Glutamatergic neuron (in vitro differentiated cells): ENCODE measurements around the gene TBC1D5. TPM values are rescaled to one million over a fixed set of nuclear protein-coding genes. Genes with fewer than 3 reads are reported as not detected.
"Not testable (repeated sequence)": the region's sequence is repeated elsewhere in the genome, so short reads cannot be mapped to it uniquely, and the experiment has no call there.

Source experiments
- DNase-seq: peaks from one replicate; pipeline ENCODE4 v3.0.0; 2022
- H3K27ac Mint-ChIP-seq: one replicate; pipeline ENCODE4 v1.8.0; 2020; ENCODE audit warnings: mild to moderate bottlenecking, mixed read lengths, inconsistent platforms; ENCODE audit not compliant: unreplicated experiment
- H3K27me3 Mint-ChIP-seq: one replicate; pipeline ENCODE4 v1.8.0; 2020; ENCODE audit warnings: mild to moderate bottlenecking, moderate library complexity, mixed read lengths, inconsistent platforms; ENCODE audit not compliant: unreplicated experiment
- H3K36me3 Mint-ChIP-seq: one replicate; pipeline ENCODE4 v1.8.0; 2020; ENCODE audit warnings: mild to moderate bottlenecking, mixed read lengths, inconsistent platforms; ENCODE audit not compliant: unreplicated experiment
- H3K4me1 Mint-ChIP-seq: one replicate; pipeline ENCODE4 v1.8.0; 2020; ENCODE audit warnings: mild to moderate bottlenecking, low read depth, mixed read lengths, inconsistent platforms; ENCODE audit not compliant: unreplicated experiment
- H3K4me3 Mint-ChIP-seq: one replicate; pipeline ENCODE4 v1.8.0; 2020; ENCODE audit warnings: mild to moderate bottlenecking, mixed read lengths, inconsistent platforms; ENCODE audit not compliant: unreplicated experiment
- H3K9me3 Mint-ChIP-seq: one replicate; pipeline ENCODE4 v1.8.0; 2020; ENCODE audit warnings: mild to moderate bottlenecking, moderate library complexity, mixed read lengths, inconsistent platforms; ENCODE audit not compliant: unreplicated experiment
- CTCF ChIP-seq: fragments of 200-600 bp; sonication (generic); IDR thresholded peaks from one replicate; pipeline ENCODE4 v1.5.0; 2021; ENCODE audit not compliant: partially characterized antibody, unreplicated experiment
- total RNA-seq: library from RNA; stranded (reverse); fragmentation: NEBNext Ultra II Directional; extraction: Animal tissue kit (Norgen Biotek cat#: 25700); gene quantifications from one replicate; pipeline ENCODE4 v1.2.1, GENCODE V29; 2021; ENCODE audit not compliant: unreplicated experiment

Gene TBC1D5
- total RNA-seq, 1 donor from 2014 or later, result 40.2 TPM

DNA sequence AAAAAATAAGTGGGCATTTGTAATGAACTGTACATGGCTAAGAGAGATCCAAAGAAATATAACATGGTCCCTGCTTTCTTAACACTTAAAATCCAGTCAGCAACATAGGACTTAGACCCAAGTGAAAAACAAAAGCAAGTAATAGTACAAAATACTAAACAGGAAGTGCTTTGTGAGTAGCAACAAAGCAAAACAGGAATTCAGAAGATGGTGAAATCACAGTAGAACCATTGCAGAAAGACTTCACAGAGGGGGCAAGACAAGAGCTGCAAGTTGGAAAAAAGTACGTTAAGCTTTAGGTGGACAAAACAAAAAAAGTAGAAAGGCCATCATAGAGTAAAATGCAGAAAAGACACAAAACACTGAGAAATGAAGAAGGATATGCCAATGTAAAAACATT is 116.0 kb downstream of the TBC1D5 start:
- DNase-seq, result no peak
- no peaks in the 10 kb centered on the region for H3K27me3 Mint-ChIP-seq
- no peak overlapping the region for H3K4me3 Mint-ChIP-seq
- H3K36me3 Mint-ChIP-seq, result no peaks in the 10 kb centered on the region
- no peak overlapping the region for H3K27ac Mint-ChIP-seq
- H3K9me3 Mint-ChIP-seq, result no peaks in the 10 kb centered on the region
- no peak for TF ChIP-seq CTCF
- H3K4me1 Mint-ChIP-seq, result peaks cover 1% of the 10 kb centered on the region

DNA sequence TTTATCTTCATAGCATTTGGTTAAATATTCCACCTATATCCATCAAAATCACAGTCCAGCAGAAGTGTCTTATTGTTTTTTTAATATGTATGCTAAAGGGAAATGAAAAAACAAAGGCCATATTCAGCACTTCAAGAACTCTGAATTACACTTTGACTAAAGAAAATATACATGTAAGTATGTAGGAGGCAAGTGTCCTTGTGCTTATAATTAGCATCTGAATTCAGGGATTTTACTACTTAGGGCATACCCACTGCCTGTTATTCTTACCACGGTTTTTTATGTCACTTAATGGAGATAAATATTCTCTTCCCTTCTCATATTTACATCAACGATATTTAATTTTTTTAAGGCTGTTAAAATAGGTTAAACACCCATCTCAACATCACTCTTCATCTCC is 117.3 kb downstream of the TBC1D5 start:
- Mint-ChIP-seq H3K27me3 (no peaks in the 10 kb centered on the region), H3K9me3 (no peaks in the 10 kb centered on the region), H3K36me3 (no peaks in the 10 kb centered on the region), H3K4me1 (peaks cover 1% of the 10 kb centered on the region), H3K4me3 (no peak overlapping the region), H3K27ac (no peak overlapping the region)
- no peak for DNase-seq
- no peak for TF ChIP-seq CTCF

DNA sequence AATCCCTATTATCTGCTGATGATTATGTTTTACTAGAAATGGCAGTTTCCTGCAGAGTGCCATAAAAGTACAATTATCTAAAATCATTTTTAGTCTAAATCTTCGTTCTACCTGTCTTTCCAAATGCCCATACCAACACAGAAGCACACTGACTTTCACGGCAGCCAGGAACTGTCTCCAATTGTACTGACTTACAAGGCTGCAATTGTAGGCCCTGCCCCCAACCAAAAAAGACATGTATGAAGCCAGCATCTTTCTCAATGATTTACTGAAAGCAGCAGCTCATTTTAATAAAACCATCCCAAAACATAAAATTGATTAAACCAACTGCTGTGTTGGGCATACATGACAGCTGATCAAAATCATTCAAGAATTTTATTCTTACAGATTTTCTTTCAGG is 119.0 kb downstream of the TBC1D5 start:
- Mint-ChIP-seq H3K27ac (no peak overlapping the region), H3K36me3 (no peaks in the 10 kb centered on the region), H3K4me3 (no peak overlapping the region), H3K4me1 (peaks cover 1% of the 10 kb centered on the region), H3K9me3 (no peaks in the 10 kb centered on the region), H3K27me3 (no peaks in the 10 kb centered on the region)
- no peak for DNase-seq
- no peak for TF ChIP-seq CTCF

GRCh38 chr3:17619968-17620367 is 122.5 kb downstream of the TBC1D5 start:
- Mint-ChIP-seq H3K36me3 (no peaks in the 10 kb centered on the region), H3K4me3 (no peak overlapping the region), H3K9me3 (no peaks in the 10 kb centered on the region), H3K27me3 (no peaks in the 10 kb centered on the region), H3K4me1 (peaks cover 1% of the 10 kb centered on the region), H3K27ac (no peak overlapping the region)
- no peak for DNase-seq
- TF ChIP-seq CTCF, result no peak

DNA sequence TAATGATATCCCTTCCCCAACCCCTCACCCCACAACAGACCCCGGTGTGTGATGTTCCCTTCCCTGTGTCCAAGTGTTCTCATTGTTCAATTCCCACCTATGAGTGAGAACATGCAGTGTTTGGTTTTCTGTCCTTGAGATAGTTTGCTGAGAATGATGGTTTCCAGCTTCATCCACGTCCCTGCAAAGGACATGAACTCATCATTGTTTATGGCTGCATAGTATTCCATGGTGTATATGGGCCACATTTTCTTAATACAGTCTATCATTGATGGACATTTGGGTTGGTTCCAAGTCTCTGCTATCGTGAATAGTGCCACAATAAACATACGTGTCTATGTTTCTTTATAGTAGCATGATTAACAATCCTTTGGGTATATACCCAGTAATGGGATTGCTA is 129.4 kb downstream of the TBC1D5 start:
- not testable (repeated sequence) for H3K4me1 Mint-ChIP-seq, H3K4me3 Mint-ChIP-seq, H3K27ac Mint-ChIP-seq, H3K9me3 Mint-ChIP-seq, H3K36me3 Mint-ChIP-seq, DNase-seq, H3K27me3 Mint-ChIP-seq

DNA sequence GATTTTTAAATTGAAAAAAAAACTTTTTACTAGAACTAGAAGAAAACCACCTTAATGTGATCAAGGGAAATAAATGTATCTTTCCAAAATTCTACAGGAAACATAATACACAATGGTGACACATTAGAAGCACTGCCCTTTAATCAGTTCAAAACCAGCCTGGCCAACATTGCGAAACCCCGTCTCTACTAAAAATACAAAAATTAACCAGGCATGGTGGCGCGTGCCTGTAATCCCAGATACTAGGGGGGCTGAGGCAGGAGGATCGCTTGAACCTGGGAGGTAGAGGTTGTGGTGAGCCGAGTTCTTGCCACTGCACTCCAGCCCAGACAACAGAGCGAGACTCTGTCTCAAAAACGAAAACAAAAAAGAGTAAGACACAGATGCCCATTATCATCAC is 134.5 kb downstream of the TBC1D5 start:
- no peaks in the 10 kb centered on the region for H3K27me3 Mint-ChIP-seq
- no peak overlapping the region for H3K4me3 Mint-ChIP-seq
- no peaks in the 10 kb centered on the region for H3K36me3 Mint-ChIP-seq
- no peak for TF ChIP-seq CTCF
- H3K9me3 Mint-ChIP-seq, result peaks cover 4% of the 10 kb centered on the region
- no peak overlapping the region for H3K27ac Mint-ChIP-seq
- DNase-seq, result no peak
- no peaks in the 10 kb centered on the region for H3K4me1 Mint-ChIP-seq
